H1 (cell line): ENCODE data around the gene RGN. TPM values are rescaled to one million over a fixed set of nuclear protein-coding genes. Genes with fewer than 3 reads are reported as not detected.

ENCODE experiments used
- CTCF ChIA-PET: fragments of 300-600 bp; sonication (Branson Sonifier 250); formaldehyde crosslinking; loops from one replicate; lab custom pipeline; 2021; ENCODE audit not compliant: partially characterized antibody; lab: Charles Lee
- POLR2A ChIA-PET: fragments of 300-600 bp; sonication (Branson Sonifier 250); formaldehyde crosslinking; loops from one replicate; lab custom pipeline; 2021; ENCODE audit warnings: inconsistent platforms; ENCODE audit not compliant: partially characterized antibody; lab: Charles Lee
- DNase-seq, 2 experiments: peaks; one replicate each; pipeline versions ENCODE4 v3.0.0 to v3.0.0-alpha.2; 2010 to 2022; ENCODE audit warnings: low spot score in 2 of 2, low read depth in 1 of 2, mixed read lengths in 1 of 2
- FAIRE-seq: peaks from 2 replicates; lab custom pipeline; 2011; peaks lifted over from hg19 to GRCh38; lab: Jason Lieb, UNC
- H2AFZ ChIP-seq: 2 replicates; pipeline ENCODE4 v1.8.1; 2012; ENCODE audit warnings: low read length, inconsistent platforms
- H2AK5ac ChIP-seq: 2 replicates; pipeline ENCODE4 v1.6.1; 2013; ENCODE audit warnings: low read depth, low read length
- H2BK120ac ChIP-seq: replicated peaks from 2 replicates; pipeline ENCODE3; 2013; ENCODE audit warnings: low read depth, low read length, inconsistent platforms
- H2BK12ac ChIP-seq: 2 replicates; pipeline ENCODE4 v1.6.1; 2013; ENCODE audit warnings: low read depth, low read length
- H2BK15ac ChIP-seq: 2 replicates; pipeline ENCODE4 v1.6.1; 2013; ENCODE audit warnings: low read length
- H2BK20ac ChIP-seq: 2 replicates; pipeline ENCODE4 v1.6.1; 2013; ENCODE audit warnings: low read length
- H2BK5ac ChIP-seq: 2 replicates; pipeline ENCODE4 v1.6.1; 2013; ENCODE audit warnings: low read depth, low read length
- H3K14ac ChIP-seq: 2 replicates; pipeline ENCODE4 v1.6.1; 2013; ENCODE audit warnings: inconsistent platforms; ENCODE audit not compliant: insufficient read length
- H3K18ac ChIP-seq: 2 replicates; pipeline ENCODE4 v1.6.1; 2013; ENCODE audit warnings: low read length; ENCODE audit errors: extremely low read depth
- H3K23ac ChIP-seq: 2 replicates; pipeline ENCODE4 v1.6.1; 2013; ENCODE audit warnings: inconsistent platforms; ENCODE audit not compliant: insufficient read length
- H3K23me2 ChIP-seq: 2 replicates; pipeline ENCODE4 v1.6.1; 2013; ENCODE audit warnings: low read depth, low read length
- H3K27ac ChIP-seq: 2 replicates; pipeline ENCODE4 v1.6.1; 2011; ENCODE audit warnings: low read depth, low read length, inconsistent platforms
- H3K27me3 ChIP-seq, 4 experiments: replicated peaks in 1 of 4; 1 replicate in 1 of 4; 2 replicates in 3 of 4; pipeline versions ENCODE4 v1.6.1 to v1.8.1; 2011 to 2013; ENCODE audit warnings: low read length in 3 of 4, mild to moderate bottlenecking in 3 of 4, inconsistent platforms in 2 of 4, mixed read lengths in 2 of 4, moderate library complexity in 1 of 4; ENCODE audit not compliant: control insufficient read depth in 3 of 4, insufficient read depth in 3 of 4; ENCODE audit errors: extremely low read depth in 1 of 4
- H3K36me3 ChIP-seq, 4 experiments: 2 replicates each; pipeline versions ENCODE4 v1.6.1 to v1.8.1; 2011 to 2013; ENCODE audit warnings: mild to moderate bottlenecking in 4 of 4, low read length in 3 of 4, moderate library complexity in 2 of 4, control low read depth in 1 of 4, inconsistent platforms in 1 of 4; ENCODE audit not compliant: insufficient read depth in 4 of 4, control insufficient read depth in 2 of 4
- H3K4ac ChIP-seq: replicated peaks from 2 replicates; pipeline ENCODE3; 2013; ENCODE audit warnings: low read length, low read depth, mixed read lengths, inconsistent platforms; ENCODE audit not compliant: insufficient read length
- H3K4me1 ChIP-seq, 4 experiments: replicated peaks in 1 of 4; 1 replicate in 1 of 4; 2 replicates in 3 of 4; pipeline versions ENCODE4 v1.6.1 to v1.8.1; 2011 to 2013; ENCODE audit warnings: low read length in 3 of 4, inconsistent platforms in 2 of 4, mixed read lengths in 1 of 4; ENCODE audit not compliant: insufficient read depth in 4 of 4, control insufficient read depth in 3 of 4
- H3K4me2 ChIP-seq, 2 experiments: 2 replicates each; pipeline versions ENCODE4 v1.6.1 to v1.8.1; 2011 to 2013; ENCODE audit warnings: low read depth in 2 of 2, low read length in 2 of 2, control low read depth in 1 of 2, inconsistent platforms in 1 of 2, mild to moderate bottlenecking in 1 of 2; ENCODE audit not compliant: insufficient read depth in 1 of 2
- H3K4me3 ChIP-seq, 4 experiments: fragments of 200-600, 300-600 bp in 1 of 4; sonication (generic), shearing (Covaris generic), sonication (Bioruptor Twin) in 1 of 4; 2 replicates each; pipeline versions ENCODE4 v1.5.1 to v1.8.1; 2011 to 2016; ENCODE audit warnings: low read length in 4 of 4, low read depth in 3 of 4, control low read depth in 2 of 4, inconsistent platforms in 2 of 4, mild to moderate bottlenecking in 2 of 4, mixed read lengths in 1 of 4, moderate library complexity in 1 of 4; ENCODE audit not compliant: insufficient read depth in 2 of 4; ENCODE audit errors: extremely low read depth in 1 of 4
- H3K56ac ChIP-seq: replicated peaks from 2 replicates; pipeline ENCODE3; 2013; ENCODE audit warnings: low read depth, mild to moderate bottlenecking, mixed read lengths, low read length, inconsistent platforms; ENCODE audit not compliant: insufficient read length
- H3K79me1 ChIP-seq: 2 replicates; pipeline ENCODE4 v1.6.1; 2013; ENCODE audit warnings: low read depth, low read length, control low read depth
- H3K79me2 ChIP-seq, 2 experiments: 2 replicates each; pipeline versions ENCODE4 v1.6.1 to v1.8.1; 2012 to 2013; ENCODE audit warnings: low read length in 2 of 2, mild to moderate bottlenecking in 2 of 2, inconsistent platforms in 1 of 2; ENCODE audit not compliant: insufficient read depth in 2 of 2, control insufficient read depth in 1 of 2
- H3K9ac ChIP-seq, 4 experiments: replicated peaks in 1 of 4; 1 replicate in 1 of 4; 2 replicates in 3 of 4; pipeline versions ENCODE4 v1.6.1 to v1.8.1; 2011 to 2013; ENCODE audit warnings: low read depth in 3 of 4, low read length in 3 of 4, control low read depth in 2 of 4, mild to moderate bottlenecking in 2 of 4, moderate library complexity in 2 of 4, inconsistent platforms in 1 of 4; ENCODE audit errors: extremely low read depth in 1 of 4
- H3K9me3 ChIP-seq, 2 experiments: 2 replicates each; pipeline versions ENCODE4 v1.6.1 to v1.8.1; 2012 to 2013; ENCODE audit warnings: mild to moderate bottlenecking in 2 of 2, moderate library complexity in 2 of 2, control low read depth in 1 of 2, inconsistent platforms in 1 of 2, low read depth in 1 of 2, low read length in 1 of 2, mixed read lengths in 1 of 2; ENCODE audit not compliant: insufficient read depth in 2 of 2
- H4K20me1 ChIP-seq, 2 experiments: replicated peaks in 1 of 2; 2 replicates each; pipeline versions ENCODE3 to v1.8.1; 2011 to 2013; ENCODE audit warnings: inconsistent platforms in 2 of 2, low read length in 2 of 2, mild to moderate bottlenecking in 1 of 2; ENCODE audit not compliant: insufficient read depth in 2 of 2, control insufficient read depth in 1 of 2
- H4K5ac ChIP-seq: 2 replicates; pipeline ENCODE4 v1.6.1; 2013; ENCODE audit warnings: low read length, low read depth, mixed read lengths, inconsistent platforms; ENCODE audit not compliant: insufficient read length
- H4K8ac ChIP-seq: 2 replicates; pipeline ENCODE4 v1.8.0; 2013; ENCODE audit warnings: mild to moderate bottlenecking, moderate library complexity, low read length, inconsistent platforms; ENCODE audit not compliant: insufficient read depth; ENCODE audit errors: extremely low read depth
- H4K91ac ChIP-seq: replicated peaks from 2 replicates; pipeline ENCODE3; 2013; ENCODE audit warnings: low read length, mixed read lengths, inconsistent platforms; ENCODE audit not compliant: insufficient read length
- BACH1 ChIP-seq: IDR thresholded peaks from 2 replicates; pipeline ENCODE4 v1.6.1; 2012; ENCODE audit warnings: low read length, improper control_type of control experiment
- CHD2 ChIP-seq: IDR thresholded peaks from 2 replicates; pipeline ENCODE4 v1.6.1; 2012; ENCODE audit warnings: low read length, improper control_type of control experiment
- CREB1 ChIP-seq: IDR thresholded peaks from 2 replicates; pipeline ENCODE4 v1.6.1; 2012; ENCODE audit warnings: inconsistent platforms
- GABPA ChIP-seq: IDR thresholded peaks from 2 replicates; pipeline ENCODE4 v1.6.1; 2011; ENCODE audit warnings: mild to moderate bottlenecking, low read length, moderate library complexity, borderline replicate concordance; ENCODE audit not compliant: insufficient read depth
- HDAC2 ChIP-seq, 2 experiments: fragments of 300-600 bp in 1 of 2; sonication (generic) in 1 of 2; IDR thresholded peaks; 2 replicates each; pipeline ENCODE4 v1.6.1; 2011 to 2012; ENCODE audit warnings: low read depth in 2 of 2, low read length in 2 of 2, mild to moderate bottlenecking in 2 of 2, moderate library complexity in 2 of 2, borderline replicate concordance in 1 of 2, inconsistent platforms in 1 of 2
- KDM4A ChIP-seq: IDR thresholded peaks from one replicate; pipeline ENCODE4 v1.7.1; 2012; ENCODE audit warnings: low read depth, mild to moderate bottlenecking, moderate library complexity, low read length, inconsistent platforms; ENCODE audit not compliant: severe bottlenecking
- SAP30 ChIP-seq: fragments of 300-600 bp; sonication (generic); IDR thresholded peaks from 2 replicates; pipeline ENCODE4 v1.7.1; 2012; ENCODE audit warnings: low read length, moderate library complexity, mild to moderate bottlenecking, inconsistent platforms; ENCODE audit not compliant: insufficient read depth, insufficient replicate concordance
- SIN3A ChIP-seq, 2 experiments: IDR thresholded peaks in 1 of 2; conservative IDR thresholded peaks in 1 of 2; 2 replicates each; pipeline ENCODE4 v1.6.1; 2011 to 2012; ENCODE audit warnings: low read length in 2 of 2, improper control_type of control experiment in 1 of 2, low read depth in 1 of 2, mild to moderate bottlenecking in 1 of 2
- SP1 ChIP-seq: IDR thresholded peaks from 2 replicates; pipeline ENCODE4 v1.6.1; 2011; ENCODE audit warnings: low read depth, low read length
- SP2 ChIP-seq: IDR thresholded peaks from 2 replicates; pipeline ENCODE4 v1.6.1; 2012; ENCODE audit warnings: mild to moderate bottlenecking, low read length, inconsistent platforms
- WGBS, 2 experiments: shearing (Covaris generic) in 1 of 2; methylation state at CpG; one replicate each; pipeline versions ENCODE4 v1.1.6 to v1.1.7; 2013 to 2015; ENCODE audit warnings: low lambda C conversion rate in 2 of 2, mixed read lengths in 2 of 2, inconsistent platforms in 1 of 2, low coverage in 1 of 2, missing lambda C conversion rate in 1 of 2; ENCODE audit not compliant: insufficient replicate concordance in 2 of 2, insufficient coverage in 1 of 2, insufficient read length in 1 of 2; ENCODE audit errors: extremely low coverage in 1 of 2, missing lambda C conversion rate in 1 of 2; 5-methylcytosine and 5-hydroxymethylcytosine counted together
- polyA plus RNA-seq, 7 experiments: library from polyadenylated mRNA; depleted of rRNA in 3 of 7; stranded (reverse) in 5 of 7; unstranded in 2 of 7; fragments of >200 nt in 5 of 7; fragments of 200-250 nt in 2 of 7; gene quantifications; 1 replicate in 5 of 7; 2 replicates in 1 of 7; 4 replicates in 1 of 7; pipeline versions ENCODE4 v1.2.1 to v1.2.3, GENCODE V29; 2011 to 2013; ENCODE audit warnings: missing spikeins in 2 of 7, mixed read lengths in 2 of 7
- total RNA-seq: library from RNA; stranded (reverse); fragmentation: NEBNext Ultra II Directional; extraction: Animal tissue kit (Norgen Biotek cat#: 25700); gene quantifications from 2 replicates; pipeline ENCODE4 v1.2.1, GENCODE V29; 2021

The RGN gene
- total and polyA plus RNA-seq, 2 of the 8 experiments (the other 6 are each of a cell fraction or from before 2014, with no cell fraction given): 0.32 to 3.1 TPM

DNA sequence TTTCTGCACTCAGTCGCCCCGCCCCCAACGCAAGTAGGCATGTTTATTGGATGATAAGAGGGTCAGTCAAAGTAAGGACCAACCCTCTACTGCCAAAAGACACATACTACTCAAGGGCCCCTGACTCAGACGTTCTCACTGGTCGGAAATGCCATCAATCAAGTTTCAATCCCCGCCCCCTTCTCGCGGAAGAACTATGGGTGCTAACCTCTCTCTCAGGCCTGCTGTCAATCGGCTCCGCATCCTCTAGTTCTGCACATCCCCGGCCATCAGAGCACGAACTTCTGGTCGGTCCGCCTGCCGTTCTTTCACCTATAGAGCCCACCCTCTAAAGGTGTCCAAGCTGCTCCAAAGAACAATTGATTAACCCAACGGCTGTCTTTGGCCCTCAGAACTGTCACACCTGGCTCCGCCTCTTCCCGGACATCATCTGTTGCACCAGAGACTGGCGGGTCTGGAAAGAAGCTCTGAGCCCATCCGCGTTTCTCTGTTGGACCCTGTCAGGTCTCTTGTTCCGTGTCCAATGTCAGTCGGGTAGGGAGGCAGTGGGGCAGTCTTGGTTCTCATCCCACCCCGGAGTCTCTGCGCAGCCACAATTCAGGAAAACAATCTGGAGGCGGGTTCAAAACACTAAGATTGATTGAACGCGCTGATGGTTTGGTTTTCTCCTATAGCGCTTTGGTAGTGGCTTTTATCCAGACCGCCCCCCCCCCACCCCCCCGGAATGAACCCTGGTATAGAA, 51.1 kb downstream of the RGN start:
- peak overlapping the region; percentile 52 to 72 (median 61) for H3K4me3 ChIP-seq
- POLR2A ChIA-PET: interaction anchor here (0.9 to 4.2 kb wide), 4 partner anchors 10 to 55 kb away, joined by 3 to 28 read pairs (median 4); partner anchors contain the start of genes NDUFB11 and RBM10
- CTCF ChIA-PET: no interaction called here
- no peak overlapping the region for H2AK5ac ChIP-seq
- no peaks in the 10 kb centered on the region for H4K20me1 ChIP-seq
- H2BK15ac ChIP-seq: no peak overlapping the region
- H4K91ac ChIP-seq: no peak overlapping the region
- H3K36me3 ChIP-seq: no peaks in the 10 kb centered on the region
- TF ChIP-seq SAP30 (peak; percentile 80), CREB1 (peak; percentile 23; the same call in 1 of the 2 replicates), KDM4A (peak; percentile 27), CHD2 (peak; percentile 93), BACH1 (no peak), SP1 (peak; percentile 99), SIN3A (conservative IDR thresholded peaks at IDR 0.05 in 1 of 2, IDR thresholded peaks at IDR 0.05 in 1 of 2; ENCODE audit: low read depth in 1 of 2, low read length in 2 of 2) (peak; percentile 70 to 94; a peak in 2 of 4 replicates), SP2 (peak; percentile 90), GABPA (no peak), HDAC2 (IDR thresholded peaks at IDR 0.05; ENCODE audit: borderline replicate concordance in 1 of 2, low read depth in 2 of 2, low read length in 2 of 2) (peak in 1 of 2 experiments; percentile 44; a peak in 1 of 4 replicates)
- H3K14ac ChIP-seq: no peak overlapping the region
- H3K9me3 ChIP-seq: no peaks in the 10 kb centered on the region
- no peak overlapping the region for H2BK5ac ChIP-seq
- FAIRE-seq (peak; percentile 78), DNase-seq (peak; percentile 76 to 93)
- H3K27ac ChIP-seq: no peak overlapping the region
- no peak overlapping the region for H3K23ac ChIP-seq
- H2AFZ ChIP-seq: peak overlapping the region; percentile 88; the same call in 1 of the 2 replicates
- no peak overlapping the region for H2BK12ac ChIP-seq
- peak overlapping the region; percentile 67 to 71 for H3K4me2 ChIP-seq
- no peak overlapping the region for H3K4ac ChIP-seq
- no peak overlapping the region for H3K18ac ChIP-seq
- H3K79me2 ChIP-seq: no peaks in the 10 kb centered on the region
- no peaks in the 10 kb centered on the region for H3K27me3 ChIP-seq
- H4K5ac ChIP-seq: no peak overlapping the region
- WGBS, 2 experiments: 3% methylated on average over 26 of the region's 31 CpGs; no CpG with 5 or more reads in 1 of the 2 experiments
- peak overlapping the region in 1 of 4 experiments; percentile 77; a peak in 1 of 7 replicates for H3K9ac ChIP-seq
- no peak overlapping the region for H2BK120ac ChIP-seq
- no peaks in the 10 kb centered on the region for H3K23me2 ChIP-seq
- H3K56ac ChIP-seq: no peak overlapping the region
- H3K79me1 ChIP-seq: no peaks in the 10 kb centered on the region
- no peaks in the 10 kb centered on the region for H3K4me1 ChIP-seq
- no peak overlapping the region for H4K8ac ChIP-seq
- no peak overlapping the region for H2BK20ac ChIP-seq
